Measurements from ENCODE around the gene MBD1.
"Not testable (repeated sequence)": the region's sequence is repeated elsewhere in the genome, so short reads cannot be mapped to it uniquely, and the experiment has no call there.

Gene MBD1

GRCh38 chr18:50281295-50281971 is at the start of gene MBD1:
MBD1 (minus strand) TSS chr18:50281523; CDS start chr18:50279992, 1,531 bp downstream.
- Mint-ChIP-seq H3K27ac (ENCODE audit: low read depth) (peak within 1 kb of the TSS; percentile 94), H3K9me3 (no peaks in the 10 kb centered on the region), H3K4me1 (peaks cover 50% of the 10 kb centered on the region), H3K36me3 (ENCODE audit: insufficient read depth) (peaks cover 41% of the 10 kb centered on the region), H3K4me3 (peak within 1 kb of the TSS; percentile 95), H3K27me3 (no peaks in the 10 kb centered on the region)
- DNase-seq (ENCODE audit: low spot score in 2 of 2) (peak; percentile 88 to 95), ATAC-seq (replicated peaks; ENCODE audit: extremely low read depth, poor library complexity, severe bottlenecking) (peak; percentile 94)

DNA sequence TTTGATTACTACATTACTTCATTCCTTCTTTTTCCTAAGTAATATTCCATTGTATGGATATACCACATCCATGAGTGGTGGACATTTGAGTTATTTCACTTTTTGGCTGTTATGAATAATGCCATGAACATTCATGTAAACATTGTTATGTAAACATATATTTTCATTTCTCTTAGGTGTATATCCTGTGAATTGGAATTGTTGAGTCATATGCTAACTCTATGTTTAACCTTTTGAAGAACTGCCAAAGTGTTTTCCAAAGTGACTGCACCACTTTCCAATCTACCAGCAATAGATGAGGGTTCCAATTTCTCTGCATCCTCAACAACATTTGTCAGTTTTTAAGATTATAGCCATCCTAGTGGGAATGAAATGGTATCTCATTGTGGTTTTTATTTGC is 48.9 kb upstream of the MBD1 start:
- H3K4me1 Mint-ChIP-seq = no peaks in the 10 kb centered on the region
- no peaks in the 10 kb centered on the region for H3K36me3 Mint-ChIP-seq (ENCODE audit: insufficient read depth)
- no peak overlapping the region for H3K27ac Mint-ChIP-seq (ENCODE audit: low read depth)
- H3K9me3 Mint-ChIP-seq = no peaks in the 10 kb centered on the region
- no peak for ATAC-seq (replicated peaks; ENCODE audit: extremely low read depth, poor library complexity, severe bottlenecking)
- peaks cover 41% of the 10 kb centered on the region for H3K27me3 Mint-ChIP-seq
- no peak overlapping the region for H3K4me3 Mint-ChIP-seq
- DNase-seq (ENCODE audit: low spot score in 2 of 2) = no peak

DNA sequence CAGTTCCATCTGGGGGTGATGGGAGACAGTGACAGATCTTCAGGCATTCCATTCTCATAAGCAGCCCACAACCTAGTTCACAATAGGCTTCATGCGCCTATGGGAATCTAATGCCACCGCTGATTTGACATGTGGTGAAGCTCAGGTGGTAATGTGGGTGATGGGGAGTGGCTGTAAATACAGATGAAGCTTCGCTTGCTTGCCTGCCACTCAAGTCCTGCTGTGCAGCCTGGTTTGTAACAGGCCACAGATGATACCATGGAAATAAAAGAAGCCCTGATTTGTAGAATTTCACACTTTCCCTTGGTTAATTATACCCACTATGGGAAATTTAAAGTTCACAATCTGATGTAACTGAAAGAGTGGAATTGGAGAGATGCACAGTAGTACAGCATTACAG is 46.7 kb upstream of the MBD1 start:
- DNase-seq (ENCODE audit: low spot score in 2 of 2) (no peak), ATAC-seq (replicated peaks; ENCODE audit: extremely low read depth, poor library complexity, severe bottlenecking) (no peak)
- no peaks in the 10 kb centered on the region for H3K36me3 Mint-ChIP-seq (ENCODE audit: insufficient read depth)
- no peak overlapping the region for H3K4me3 Mint-ChIP-seq
- H3K4me1 Mint-ChIP-seq = no peaks in the 10 kb centered on the region
- peaks cover 46% of the 10 kb centered on the region for H3K27me3 Mint-ChIP-seq
- H3K27ac Mint-ChIP-seq (ENCODE audit: low read depth) = no peak overlapping the region
- no peaks in the 10 kb centered on the region for H3K9me3 Mint-ChIP-seq

DNA sequence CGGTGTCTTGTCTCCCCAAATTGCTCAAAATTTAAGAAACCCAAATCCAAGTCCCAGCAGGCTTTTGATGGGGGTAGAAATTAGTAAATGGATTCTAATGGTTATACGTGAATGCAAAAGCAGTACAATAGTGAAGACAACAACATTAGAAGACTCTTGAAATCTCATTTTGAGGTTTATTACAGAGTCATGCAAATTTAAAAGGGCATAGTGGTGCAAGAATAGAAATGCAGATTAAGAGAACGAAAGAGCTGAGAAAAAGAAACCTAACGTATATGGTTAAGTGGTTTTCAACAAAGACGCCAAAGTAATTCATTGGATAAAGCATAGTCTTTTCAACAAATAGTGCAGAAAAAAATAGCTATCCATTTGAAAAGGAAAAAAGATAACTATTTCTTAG is 39.4 kb upstream of the MBD1 start:
- Mint-ChIP-seq H3K36me3 (ENCODE audit: insufficient read depth) (peaks cover 2% of the 10 kb centered on the region), H3K4me3 (peak overlapping the region; percentile 25), H3K9me3 (no peaks in the 10 kb centered on the region), H3K27ac (ENCODE audit: low read depth) (peak overlapping the region; percentile 7), H3K4me1 (peaks cover 14% of the 10 kb centered on the region), H3K27me3 (peaks cover 21% of the 10 kb centered on the region)
- ATAC-seq (replicated peaks; ENCODE audit: extremely low read depth, poor library complexity, severe bottlenecking) = no peak
- no peak for DNase-seq (ENCODE audit: low spot score in 2 of 2)

GRCh38 chr18:50315100-50315871 is 34.0 kb upstream of the MBD1 start:
- no peak for DNase-seq (ENCODE audit: low spot score in 2 of 2)
- H3K27ac Mint-ChIP-seq (ENCODE audit: low read depth) = no peak overlapping the region
- no peaks in the 10 kb centered on the region for H3K9me3 Mint-ChIP-seq
- H3K4me3 Mint-ChIP-seq = no peak overlapping the region
- peaks cover 42% of the 10 kb centered on the region for H3K27me3 Mint-ChIP-seq
- peaks cover 2% of the 10 kb centered on the region for H3K36me3 Mint-ChIP-seq (ENCODE audit: insufficient read depth)
- ATAC-seq (replicated peaks; ENCODE audit: extremely low read depth, poor library complexity, severe bottlenecking) = no peak
- peaks cover 4% of the 10 kb centered on the region for H3K4me1 Mint-ChIP-seq

DNA sequence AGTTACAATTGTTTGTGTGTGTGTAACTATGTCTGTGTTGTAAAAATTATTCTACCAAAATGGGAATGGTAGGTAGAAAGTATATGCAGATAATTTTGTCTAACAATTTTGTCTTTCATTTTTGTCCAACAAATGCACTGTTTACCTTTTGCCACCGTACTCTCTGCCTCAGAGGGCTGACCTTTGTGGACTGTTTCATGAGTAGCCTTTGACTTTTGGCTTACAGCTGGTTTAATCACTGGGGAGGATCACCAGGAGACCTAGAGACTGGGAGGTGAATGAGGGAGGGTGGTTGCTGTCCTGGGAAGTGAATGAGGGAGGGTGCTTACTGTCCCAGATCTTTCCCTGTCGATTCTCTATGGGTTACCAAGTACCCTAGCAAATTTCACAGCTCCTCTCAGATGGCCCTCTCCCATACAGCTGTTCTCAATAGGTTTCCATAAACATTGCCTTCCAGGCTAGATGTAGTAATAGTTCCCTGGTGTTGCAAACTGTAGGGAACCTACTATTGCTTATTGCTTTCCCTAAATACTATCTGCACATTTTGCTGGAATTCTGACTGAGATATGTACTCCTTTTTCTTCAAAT is 32.6 kb upstream of the MBD1 start:
- no peak for DNase-seq (ENCODE audit: low spot score in 2 of 2)
- Mint-ChIP-seq H3K27ac (ENCODE audit: low read depth) (no peak overlapping the region), H3K27me3 (peaks cover 49% of the 10 kb centered on the region), H3K36me3 (ENCODE audit: insufficient read depth) (peaks cover 2% of the 10 kb centered on the region), H3K4me1 (no peaks in the 10 kb centered on the region), H3K9me3 (no peaks in the 10 kb centered on the region), H3K4me3 (no peak overlapping the region)
- no peak for ATAC-seq (replicated peaks; ENCODE audit: extremely low read depth, poor library complexity, severe bottlenecking)

GRCh38 chr18:50313031-50313607 is 31.8 kb upstream of the MBD1 start:
- H3K27me3 Mint-ChIP-seq = peaks cover 49% of the 10 kb centered on the region
- H3K4me3 Mint-ChIP-seq = no peak overlapping the region
- no peaks in the 10 kb centered on the region for H3K9me3 Mint-ChIP-seq
- H3K27ac Mint-ChIP-seq (ENCODE audit: low read depth) = no peak overlapping the region
- H3K4me1 Mint-ChIP-seq = no peaks in the 10 kb centered on the region
- DNase-seq (ENCODE audit: low spot score in 2 of 2) (no peak), ATAC-seq (replicated peaks; ENCODE audit: extremely low read depth, poor library complexity, severe bottlenecking) (no peak)
- H3K36me3 Mint-ChIP-seq (ENCODE audit: insufficient read depth) = no peaks in the 10 kb centered on the region

GRCh38 chr18:50312296-50313030 is 31.1 kb upstream of the MBD1 start:
- Mint-ChIP-seq H3K27me3 (peaks cover 48% of the 10 kb centered on the region), H3K4me1 (peaks cover 6% of the 10 kb centered on the region), H3K4me3 (no peak overlapping the region), H3K36me3 (ENCODE audit: insufficient read depth) (peaks cover 5% of the 10 kb centered on the region), H3K9me3 (no peaks in the 10 kb centered on the region), H3K27ac (ENCODE audit: low read depth) (no peak overlapping the region)
- no peak for ATAC-seq (replicated peaks; ENCODE audit: extremely low read depth, poor library complexity, severe bottlenecking)
- DNase-seq (ENCODE audit: low spot score in 2 of 2) = no peak

GRCh38 chr18:50311650-50312049 is 30.3 kb upstream of the MBD1 start:
- H3K27me3 Mint-ChIP-seq = peaks cover 40% of the 10 kb centered on the region
- DNase-seq (ENCODE audit: low spot score in 2 of 2) = no peak
- ATAC-seq (replicated peaks; ENCODE audit: extremely low read depth, poor library complexity, severe bottlenecking) = no peak
- H3K36me3 Mint-ChIP-seq (ENCODE audit: insufficient read depth) = peaks cover 5% of the 10 kb centered on the region
- H3K9me3 Mint-ChIP-seq = no peaks in the 10 kb centered on the region
- peaks cover 13% of the 10 kb centered on the region for H3K4me1 Mint-ChIP-seq
- H3K4me3 Mint-ChIP-seq = no peak overlapping the region
- no peak overlapping the region for H3K27ac Mint-ChIP-seq (ENCODE audit: low read depth)

DNA sequence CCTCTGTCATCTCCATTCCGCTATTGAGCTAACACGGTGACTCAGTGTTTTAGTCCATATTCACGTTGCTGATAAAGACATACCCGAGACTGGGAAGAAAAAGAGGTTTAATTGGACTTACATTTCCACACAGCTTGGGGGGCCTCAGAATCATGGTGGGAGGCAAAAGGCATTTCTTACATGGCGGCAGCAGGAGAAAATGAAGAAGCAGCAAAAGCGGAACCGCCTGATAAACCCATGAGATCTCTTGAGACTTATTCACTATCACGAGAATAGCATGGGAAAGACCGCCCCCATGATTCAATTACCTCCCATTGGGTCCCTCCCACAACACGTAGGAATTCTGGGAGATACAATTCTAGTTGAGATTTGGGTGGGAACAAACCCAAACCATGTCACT is 28.8 kb upstream of the MBD1 start:
- H3K4me1 Mint-ChIP-seq = peaks cover 13% of the 10 kb centered on the region
- peaks cover 5% of the 10 kb centered on the region for H3K36me3 Mint-ChIP-seq (ENCODE audit: insufficient read depth)
- DNase-seq (ENCODE audit: low spot score in 2 of 2) (no peak), ATAC-seq (replicated peaks; ENCODE audit: extremely low read depth, poor library complexity, severe bottlenecking) (no peak)
- H3K27ac Mint-ChIP-seq (ENCODE audit: low read depth) = no peak overlapping the region
- H3K4me3 Mint-ChIP-seq = no peak overlapping the region
- H3K27me3 Mint-ChIP-seq = peaks cover 42% of the 10 kb centered on the region
- H3K9me3 Mint-ChIP-seq = no peaks in the 10 kb centered on the region

DNA sequence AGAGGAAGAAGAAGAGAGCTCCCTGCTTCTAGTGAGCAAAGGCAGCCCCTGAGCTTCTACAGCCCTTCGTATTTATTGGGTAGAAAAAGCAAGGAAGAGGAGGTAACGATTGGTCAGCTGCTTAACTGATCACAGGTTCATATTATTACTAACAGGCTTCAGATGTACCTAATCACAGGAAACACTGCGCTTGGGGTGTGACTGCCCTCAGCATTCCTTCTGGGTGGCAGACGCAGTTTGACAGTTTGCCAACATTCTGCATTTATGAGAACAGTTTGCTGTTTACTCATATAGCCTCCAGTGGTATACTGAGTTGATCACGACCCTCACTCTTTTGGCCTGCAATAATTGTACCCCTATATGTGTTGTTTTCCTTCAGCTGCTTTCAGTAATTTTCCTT is 27.5 kb upstream of the MBD1 start:
- ATAC-seq (replicated peaks; ENCODE audit: extremely low read depth, poor library complexity, severe bottlenecking); H3K9me3 Mint-ChIP-seq; DNase-seq (ENCODE audit: low spot score in 2 of 2); H3K4me3 Mint-ChIP-seq; H3K36me3 Mint-ChIP-seq (ENCODE audit: insufficient read depth); H3K27ac Mint-ChIP-seq (ENCODE audit: low read depth): not testable (repeated sequence)
- peaks cover 42% of the 10 kb centered on the region for H3K27me3 Mint-ChIP-seq
- H3K4me1 Mint-ChIP-seq = peaks cover 13% of the 10 kb centered on the region

- no peaks in the 10 kb centered on the region for H3K9me3 Mint-ChIP-seq
- ATAC-seq (replicated peaks; ENCODE audit: extremely low read depth, poor library complexity, severe bottlenecking) (peak; percentile 98), DNase-seq (ENCODE audit: low spot score in 2 of 2) (peak; percentile 72 to 80)
- peaks cover 13% of the 10 kb centered on the region for H3K4me1 Mint-ChIP-seq
- H3K36me3 Mint-ChIP-seq (ENCODE audit: insufficient read depth) = peaks cover 5% of the 10 kb centered on the region
- peak overlapping the region; percentile 81 for H3K4me3 Mint-ChIP-seq
- H3K27me3 Mint-ChIP-seq = peaks cover 42% of the 10 kb centered on the region
- H3K27ac Mint-ChIP-seq (ENCODE audit: low read depth) = peak overlapping the region; percentile 52
Measured at GRCh38 chr18:50307738-50308470, 26.6 kb upstream of the MBD1 start.
